ENCODE measurements around the gene PRKCA. TPM values are rescaled to one million over a fixed set of nuclear protein-coding genes. Genes with fewer than 3 reads are reported as not detected.

The PRKCA gene
- total and polyA plus RNA-seq, 2 donors (not counting 3 experiments of a cell fraction or from before 2014, with no cell fraction given), result 7.5 to 34.2 TPM

DNA sequence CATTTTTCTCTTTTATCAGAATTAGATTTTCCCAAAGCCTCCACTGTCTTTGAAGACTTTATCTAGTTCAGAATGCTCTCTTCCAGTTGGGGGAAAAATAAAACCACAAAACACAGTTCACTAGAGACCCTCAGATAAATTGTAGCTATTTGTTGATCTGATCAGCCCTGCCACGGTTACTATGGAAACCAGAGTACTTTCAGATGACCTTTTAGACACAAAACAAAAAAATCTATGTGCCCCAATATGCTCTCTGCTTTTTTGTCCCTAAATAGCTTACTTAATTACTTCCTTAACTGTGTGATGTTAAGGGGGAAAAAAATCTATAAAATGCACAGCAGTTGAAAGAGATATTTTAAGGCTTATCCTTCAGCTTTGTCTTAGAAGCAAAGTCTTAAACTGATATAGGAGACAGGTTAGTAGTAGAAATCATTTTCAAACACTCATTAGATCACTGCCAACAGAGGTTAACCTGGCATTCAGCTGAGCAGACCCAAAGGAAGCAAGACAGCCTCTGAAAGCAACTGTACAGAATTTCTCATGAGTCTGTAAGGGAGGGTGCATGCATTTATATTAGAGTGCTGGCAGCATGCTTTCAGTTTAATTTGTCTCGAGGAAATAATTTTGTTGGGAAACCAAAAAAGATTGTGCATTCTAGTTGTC lies 402.6 kb downstream of the PRKCA start:
- no peaks in the 10 kb centered on the region for H4K20me1 ChIP-seq (replicated peaks; ENCODE audit: control insufficient read depth, extremely low read depth, insufficient read depth, low read length)
- CTCF ChIA-PET, result interaction anchor here (1.1 to 1.6 kb wide), 5 partner anchors 10 to 23 kb away, joined by 4 to 7 read pairs (median 4); no protein-coding TSS in a partner anchor
- POLR2A ChIA-PET, result no interaction called here
- DNase-seq (ENCODE audit: low read depth, low spot score) (no peak), FAIRE-seq (no peak)
- no peak overlapping the region for H3K9ac ChIP-seq (replicated peaks; ENCODE audit: extremely low read depth, insufficient read depth, low read length)
- no peak overlapping the region for H2AFZ ChIP-seq (ENCODE audit: low read depth, low read length)
- H3K79me2 ChIP-seq (ENCODE audit: control insufficient read depth, insufficient read depth, low read length), result no peaks in the 10 kb centered on the region
- intact Hi-C loops (cut with micrococcal nuclease) (no loop called here), dilution Hi-C loops (cut with MboI; ENCODE audit: extremely low pct_ligation_motif_present, low sequenced_read_pairs) (no loop called here)
- H3K9me3 ChIP-seq (replicated peaks; ENCODE audit: control insufficient read depth, insufficient read depth, low read length), result no peaks in the 10 kb centered on the region
- H3K9me1 ChIP-seq (replicated peaks; ENCODE audit: control insufficient read depth, extremely low read depth, insufficient read depth, low read length), result no peaks in the 10 kb centered on the region
- H3K4me3 ChIP-seq (replicated peaks in 1 of 3; ENCODE audit: insufficient read depth in 1 of 3, low read depth in 1 of 3, low read length in 3 of 3), result no peak overlapping the region
- H3K36me3 ChIP-seq (ENCODE audit: control insufficient read depth in 2 of 2, extremely low read depth in 1 of 2, insufficient read depth in 2 of 2, low read length in 2 of 2), result no peaks in the 10 kb centered on the region
- no TSS peak for BruUV-seq (replicated peaks)
- no peak overlapping the region for H3K27ac ChIP-seq (ENCODE audit: insufficient read depth, low read depth, low read length)
- H3K4me1 ChIP-seq (ENCODE audit: control insufficient read depth, extremely low read depth, insufficient read depth, low read length), result no peaks in the 10 kb centered on the region
- H3K27me3 ChIP-seq (ENCODE audit: control insufficient read depth in 2 of 2, insufficient read depth in 2 of 2, low read length in 2 of 2), result no peaks in the 10 kb centered on the region
- no peak for TF ChIP-seq JUN (IDR thresholded peaks at IDR 0.05; ENCODE audit: borderline replicate concordance, insufficient read depth, insufficient read length, low read depth)
- no peak for TF ChIP-seq POLR2A (IDR thresholded peaks at IDR 0.05; ENCODE audit: low read depth, low read length)
- no peak for TF ChIP-seq POLR2AphosphoS5 (IDR thresholded peaks at IDR 0.05; ENCODE audit: insufficient read depth, low read depth, low read length)
- TF ChIP-seq EZH2 (IDR thresholded peaks at IDR 0.05; ENCODE audit: borderline replicate concordance, low read depth, low read length, severe bottlenecking), result no peak
- no peak for TF ChIP-seq MAX (IDR thresholded peaks at IDR 0.05; ENCODE audit: insufficient read depth, insufficient read length)
- no peak for TF ChIP-seq MYC (IDR thresholded peaks at IDR 0.05; ENCODE audit: low read depth, low read length)
- TF ChIP-seq, protein P1, sequence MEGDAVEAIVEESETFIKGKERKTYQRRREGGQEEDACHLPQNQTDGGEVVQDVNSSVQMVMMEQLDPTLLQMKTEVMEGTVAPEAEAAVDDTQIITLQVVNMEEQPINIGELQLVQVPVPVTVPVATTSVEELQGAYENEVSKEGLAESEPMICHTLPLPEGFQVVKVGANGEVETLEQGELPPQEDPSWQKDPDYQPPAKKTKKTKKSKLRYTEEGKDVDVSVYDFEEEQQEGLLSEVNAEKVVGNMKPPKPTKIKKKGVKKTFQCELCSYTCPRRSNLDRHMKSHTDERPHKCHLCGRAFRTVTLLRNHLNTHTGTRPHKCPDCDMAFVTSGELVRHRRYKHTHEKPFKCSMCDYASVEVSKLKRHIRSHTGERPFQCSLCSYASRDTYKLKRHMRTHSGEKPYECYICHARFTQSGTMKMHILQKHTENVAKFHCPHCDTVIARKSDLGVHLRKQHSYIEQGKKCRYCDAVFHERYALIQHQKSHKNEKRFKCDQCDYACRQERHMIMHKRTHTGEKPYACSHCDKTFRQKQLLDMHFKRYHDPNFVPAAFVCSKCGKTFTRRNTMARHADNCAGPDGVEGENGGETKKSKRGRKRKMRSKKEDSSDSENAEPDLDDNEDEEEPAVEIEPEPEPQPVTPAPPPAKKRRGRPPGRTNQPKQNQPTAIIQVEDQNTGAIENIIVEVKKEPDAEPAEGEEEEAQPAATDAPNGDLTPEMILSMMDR (IDR thresholded peaks at IDR 0.05; ENCODE audit: extremely low read depth in 1 of 2, insufficient read depth in 1 of 2, low read depth in 1 of 2, low read length in 2 of 2), result no peak
- TF ChIP-seq FOS (IDR thresholded peaks at IDR 0.05; ENCODE audit: borderline replicate concordance, insufficient read depth, low read length), result no peak
- no peak for TF ChIP-seq GATA2 (IDR thresholded peaks at IDR 0.05; ENCODE audit: insufficient read depth, insufficient read length, low read depth, low read length)
- no peak overlapping the region for H3K4me2 ChIP-seq (ENCODE audit: insufficient read depth, low read length)

Measured in endothelial cell of umbilical vein (primary cell).